ENCODE measurements around the gene CARNS1. TPM values are rescaled to one million over a fixed set of nuclear protein-coding genes. Genes with fewer than 3 reads are reported as not detected.

Gene CARNS1
- total and polyA plus RNA-seq, 12 donors, result 0.55 to 26.6 (median 17.4) TPM

DNA sequence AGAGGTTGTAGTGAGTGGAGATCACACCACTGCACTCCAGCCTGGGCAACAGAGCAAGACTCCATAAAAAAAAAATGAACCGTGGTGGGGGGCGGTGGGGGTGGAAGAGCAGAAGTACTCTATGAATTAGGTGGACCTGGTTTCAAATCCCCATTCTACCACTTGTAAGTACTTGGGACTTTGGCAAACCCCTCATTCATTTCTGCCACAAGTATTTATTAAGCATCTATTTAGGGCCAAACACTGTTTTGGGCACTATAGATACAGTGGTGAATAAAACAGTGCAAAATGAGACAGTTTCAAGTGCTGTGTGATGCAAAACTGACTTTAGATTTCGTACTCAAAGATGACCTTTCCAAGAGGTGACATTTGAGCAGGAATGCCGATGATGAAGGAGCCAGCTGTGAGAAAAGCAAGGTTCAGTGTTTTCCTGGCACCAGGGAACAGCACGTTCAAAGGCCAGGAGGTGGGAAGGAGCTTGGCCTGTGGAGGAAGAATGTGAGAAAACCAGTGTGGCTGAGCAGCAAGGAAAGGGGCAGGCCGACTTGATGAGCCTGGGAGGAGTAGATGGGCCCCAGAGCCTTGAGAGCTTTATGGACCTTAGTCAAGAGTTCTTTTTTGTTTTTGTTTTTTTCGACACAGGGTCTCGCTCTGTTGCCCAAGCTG is 55.0 kb downstream of the CARNS1 start:
- TF ChIP-seq, protein P1, sequence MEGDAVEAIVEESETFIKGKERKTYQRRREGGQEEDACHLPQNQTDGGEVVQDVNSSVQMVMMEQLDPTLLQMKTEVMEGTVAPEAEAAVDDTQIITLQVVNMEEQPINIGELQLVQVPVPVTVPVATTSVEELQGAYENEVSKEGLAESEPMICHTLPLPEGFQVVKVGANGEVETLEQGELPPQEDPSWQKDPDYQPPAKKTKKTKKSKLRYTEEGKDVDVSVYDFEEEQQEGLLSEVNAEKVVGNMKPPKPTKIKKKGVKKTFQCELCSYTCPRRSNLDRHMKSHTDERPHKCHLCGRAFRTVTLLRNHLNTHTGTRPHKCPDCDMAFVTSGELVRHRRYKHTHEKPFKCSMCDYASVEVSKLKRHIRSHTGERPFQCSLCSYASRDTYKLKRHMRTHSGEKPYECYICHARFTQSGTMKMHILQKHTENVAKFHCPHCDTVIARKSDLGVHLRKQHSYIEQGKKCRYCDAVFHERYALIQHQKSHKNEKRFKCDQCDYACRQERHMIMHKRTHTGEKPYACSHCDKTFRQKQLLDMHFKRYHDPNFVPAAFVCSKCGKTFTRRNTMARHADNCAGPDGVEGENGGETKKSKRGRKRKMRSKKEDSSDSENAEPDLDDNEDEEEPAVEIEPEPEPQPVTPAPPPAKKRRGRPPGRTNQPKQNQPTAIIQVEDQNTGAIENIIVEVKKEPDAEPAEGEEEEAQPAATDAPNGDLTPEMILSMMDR (IDR thresholded peaks at IDR 0.05), result no peak
- Histone ChIP-seq H3K27ac (peak overlapping the region in 1 of 10 donors; percentile 89), H3K36me3 (peaks cover 0 to 6% (median 0%) of the 10 kb centered on the region in 9 donors), H3K4me3 (no peak overlapping the region), H3K27me3 (no peaks in the 10 kb centered on the region), H3K9me3 (no peaks in the 10 kb centered on the region), H3K4me1 (peaks cover 3 to 36% (median 18%) of the 10 kb centered on the region in 9 donors)
- ATAC-seq (no peak), DNase-seq (no peak)
- intact Hi-C loops (cut with DNase I), result no loop called here
- WGBS, 2 donors, result 87 to 88% methylated on average over 8 of the region's 8 CpGs

DNA sequence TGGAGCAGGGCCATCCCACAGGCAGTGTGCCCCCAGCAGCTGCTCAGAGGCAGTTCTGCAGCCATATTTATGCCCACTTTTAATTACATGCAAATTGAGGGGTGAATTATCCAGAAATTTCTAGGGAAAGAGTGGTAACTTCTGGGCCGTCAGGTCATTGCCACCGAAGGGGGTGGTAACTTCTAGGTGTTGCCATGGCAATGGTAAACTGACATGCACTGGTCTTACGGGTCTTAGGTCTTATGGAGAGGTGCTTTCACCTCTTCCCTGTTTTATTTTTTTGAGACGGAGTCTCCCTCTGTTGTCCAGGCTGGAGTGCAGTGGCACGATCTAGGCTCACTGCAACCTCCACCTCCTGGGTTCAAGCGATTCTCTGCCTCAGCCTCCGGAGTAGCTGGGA is 57.4 kb downstream of the CARNS1 start:
- peaks cover 3 to 17% (median 13%) of the 10 kb centered on the region in 9 donors for H3K4me1 ChIP-seq
- no peak for ATAC-seq
- no peak overlapping the region for H3K27ac ChIP-seq
- 77 to 81% methylated on average over 7 of the region's 7 CpGs for WGBS, 2 donors
- H3K9me3 ChIP-seq, result no peaks in the 10 kb centered on the region
- DNase-seq, result no peak
- H3K4me3 ChIP-seq, result no peak overlapping the region
- H3K36me3 ChIP-seq, result no peaks in the 10 kb centered on the region
- TF ChIP-seq, protein P1 (IDR thresholded peaks at IDR 0.05), result no peak
- H3K27me3 ChIP-seq, result no peaks in the 10 kb centered on the region
- intact Hi-C loops (cut with DNase I), result no loop called here

Other genes starting within 250 kb of the CARNS1 start
- gene GRK2, start 149.2 kb upstream of the CARNS1 start, total RNA-seq, result 10 to 100 TPM; 34.2 to 60.9 (median 44.0) TPM
- 10 to 100 TPM; 48.0 to 65.0 TPM for gene GRK2, start 149.2 kb upstream of the CARNS1 start, polyA plus RNA-seq
- gene ANKRD13D, start 126.4 kb upstream of the CARNS1 start, total RNA-seq, result 10 to 100 TPM in 6 of 10 donors, 1 to 10 TPM in 4; 7.9 to 21.0 (median 12.3) TPM
- gene ANKRD13D, start 126.4 kb upstream of the CARNS1 start, polyA plus RNA-seq, result 10 to 100 TPM; 14.2 to 39.4 TPM
- 10 to 100 TPM; 11.9 to 21.2 (median 15.6) TPM for gene SSH3, start 112.1 kb upstream of the CARNS1 start, total RNA-seq
- 10 to 100 TPM in 1 of 2 donors, 1 to 10 TPM in 1; 7.8 to 15.5 TPM for gene SSH3, start 112.1 kb upstream of the CARNS1 start, polyA plus RNA-seq
- 10 to 100 TPM; 30.4 to 80.1 (median 39.6) TPM for gene POLD4, start 62.1 kb upstream of the CARNS1 start, total RNA-seq
- 100 to 1,000 TPM in 1 of 2 donors, 10 to 100 TPM in 1; 66.6 to 214 TPM for gene POLD4, start 62.1 kb upstream of the CARNS1 start, polyA plus RNA-seq
- gene CLCF1, start 42.1 kb upstream of the CARNS1 start, total RNA-seq, result 1 to 10 TPM in 6 of 10 donors, under 1 TPM in 4; 0.31 to 2.2 (median 1.0) TPM
- gene CLCF1, start 42.1 kb upstream of the CARNS1 start, polyA plus RNA-seq, result 10 to 100 TPM in 1 of 2 donors, 1 to 10 TPM in 1; 2.6 to 12.3 TPM
- 10 to 100 TPM in 1 of 10 donors, 1 to 10 TPM in 9; 4.8 to 13.8 (median 6.4) TPM for gene RAD9A, start 23.7 kb upstream of the CARNS1 start, total RNA-seq
- gene RAD9A, start 23.7 kb upstream of the CARNS1 start, polyA plus RNA-seq, result 10 to 100 TPM in 1 of 2 donors, 1 to 10 TPM in 1; 9.9 to 15.0 TPM
- 100 to 1,000 TPM in 7 of 10 donors, 10 to 100 TPM in 3; 92.0 to 143 (median 103) TPM for gene PPP1CA, start 13.8 kb upstream of the CARNS1 start, total RNA-seq
- gene PPP1CA, start 13.8 kb upstream of the CARNS1 start, polyA plus RNA-seq, result 100 to 1,000 TPM in 1 of 2 donors, 10 to 100 TPM in 1; 80.2 to 186 TPM
- gene TBC1D10C, start 11.6 kb upstream of the CARNS1 start, total RNA-seq, result 1 to 10 TPM in 2 of 10 donors, under 1 TPM in 8; 0.26 to 7.1 (median 0.65) TPM
- 1 to 10 TPM in 1 of 2 donors, under 1 TPM in 1; 0.62 to 1.4 TPM for gene TBC1D10C, start 11.6 kb upstream of the CARNS1 start, polyA plus RNA-seq
- gene RPS6KB2, start 12.8 kb downstream of the CARNS1 start, total RNA-seq, result 10 to 100 TPM; 16.3 to 30.4 (median 20.8) TPM
- gene RPS6KB2, start 12.8 kb downstream of the CARNS1 start, polyA plus RNA-seq, result 10 to 100 TPM; 32.2 to 46.3 TPM
- gene PTPRCAP, start 22.0 kb downstream of the CARNS1 start, total RNA-seq, result 10 to 100 TPM in 1 of 10 donors, 1 to 10 TPM in 3, under 1 TPM in 4, not detected in 2; 0.42 to 10.1 (median 0.96) TPM
- 1 to 10 TPM; 1.7 to 3.1 TPM for gene PTPRCAP, start 22.0 kb downstream of the CARNS1 start, polyA plus RNA-seq
- gene CORO1B, start 27.8 kb downstream of the CARNS1 start, total RNA-seq, result 10 to 100 TPM; 12.2 to 38.7 (median 19.6) TPM
- gene CORO1B, start 27.8 kb downstream of the CARNS1 start, polyA plus RNA-seq, result 10 to 100 TPM; 29.1 to 42.3 TPM
- gene GPR152, start 37.1 kb downstream of the CARNS1 start, total RNA-seq, result not detected
- gene GPR152, start 37.1 kb downstream of the CARNS1 start, polyA plus RNA-seq, result not detected
- gene CABP4, start 39.7 kb downstream of the CARNS1 start, total RNA-seq, result 1 to 10 TPM in 2 of 10 donors, under 1 TPM in 7, not detected in 1; 0.17 to 1.5 (median 0.70) TPM
- gene CABP4, start 39.7 kb downstream of the CARNS1 start, polyA plus RNA-seq, result 1 to 10 TPM in 1 of 2 donors, under 1 TPM in 1; 0.39 to 1.5 TPM
- gene TMEM134, start 53.6 kb downstream of the CARNS1 start, total RNA-seq, result 100 to 1,000 TPM in 1 of 10 donors, 10 to 100 TPM in 9; 69.8 to 104 (median 81.2) TPM
- 10 to 100 TPM; 78.0 to 94.4 TPM for gene TMEM134, start 53.6 kb downstream of the CARNS1 start, polyA plus RNA-seq
- 10 to 100 TPM; 37.5 to 63.0 (median 49.8) TPM for gene AIP, start 67.3 kb downstream of the CARNS1 start, total RNA-seq
- gene AIP, start 67.3 kb downstream of the CARNS1 start, polyA plus RNA-seq, result 100 to 1,000 TPM in 1 of 2 donors, 10 to 100 TPM in 1; 74.8 to 104 TPM
- gene PITPNM1, start 89.7 kb downstream of the CARNS1 start, total RNA-seq, result 10 to 100 TPM; 21.3 to 68.9 (median 28.8) TPM
- gene PITPNM1, start 89.7 kb downstream of the CARNS1 start, polyA plus RNA-seq, result 10 to 100 TPM; 24.9 to 40.1 TPM
- 10 to 100 TPM; 29.3 to 94.1 (median 53.4) TPM for gene CDK2AP2, start 92.5 kb downstream of the CARNS1 start, total RNA-seq
- gene CDK2AP2, start 92.5 kb downstream of the CARNS1 start, polyA plus RNA-seq, result 100 to 1,000 TPM in 1 of 2 donors, 10 to 100 TPM in 1; 80.0 to 602 TPM
- not detected for gene CABP2, start 107.8 kb downstream of the CARNS1 start, total RNA-seq
- not detected for gene CABP2, start 107.8 kb downstream of the CARNS1 start, polyA plus RNA-seq
- 100 to 1,000 TPM; 249 to 430 (median 303) TPM for gene GSTP1, start 168.1 kb downstream of the CARNS1 start, total RNA-seq
- 100 to 1,000 TPM; 462 to 642 TPM for gene GSTP1, start 168.1 kb downstream of the CARNS1 start, polyA plus RNA-seq
- 100 to 1,000 TPM; 406 to 712 (median 638) TPM for gene NDUFV1, start 191.3 kb downstream of the CARNS1 start, total RNA-seq
- gene NDUFV1, start 191.3 kb downstream of the CARNS1 start, polyA plus RNA-seq, result 100 to 1,000 TPM; 295 to 387 TPM
- gene NUDT8, start 214.3 kb downstream of the CARNS1 start, total RNA-seq, result 10 to 100 TPM; 40.5 to 93.4 (median 51.7) TPM
- 100 to 1,000 TPM in 1 of 2 donors, 10 to 100 TPM in 1; 48.1 to 107 TPM for gene NUDT8, start 214.3 kb downstream of the CARNS1 start, polyA plus RNA-seq
- gene TBX10, start 224.1 kb downstream of the CARNS1 start, total RNA-seq, result under 1 TPM in 3 of 10 donors, not detected in 7; 0.17 to 0.44 (median 0.28) TPM
- gene TBX10, start 224.1 kb downstream of the CARNS1 start, polyA plus RNA-seq, result not detected
- gene ACY3, start 235.1 kb downstream of the CARNS1 start, total RNA-seq, result not detected
- gene ACY3, start 235.1 kb downstream of the CARNS1 start, polyA plus RNA-seq, result not detected